Measurements from ENCODE around the gene SPATA6L.

GRCh38 chr9:4548811-4549725 is 117.2 kb downstream of the SPATA6L start:
- TF ChIP-seq CTCF (IDR thresholded peaks at IDR 0.05; ENCODE audit: insufficient read depth, low read length, poor library complexity, severe bottlenecking) (peak; percentile 90), EZH2phosphoT487 (conservative IDR thresholded peaks at IDR 0.05; ENCODE audit: low read length) (no peak)

All from SU-DHL-6 (cell line).